Heart left ventricle (tissue), 13 donors: ENCODE results near the gene KCTD17.

ENCODE experiments used
- CTCF ChIP-seq, 12 donors: fragments of 200-600 bp; sonication (generic) in 4 of 12; IDR thresholded peaks; one replicate each; pipeline versions ENCODE4 v1.5.0 to v1.8.0; 2018 to 2022; ENCODE audit warnings: antibody characterized with exemption in 12 of 12, mild to moderate bottlenecking in 5 of 12
- POLR2A ChIP-seq, 2 donors: fragments of 450-650 bp; IDR thresholded peaks; one replicate each; pipeline ENCODE4 v1.6.1; 2017; ENCODE audit warnings: antibody characterized with exemption in 2 of 2, mild to moderate bottlenecking in 2 of 2, moderate library complexity in 2 of 2
- donor health status: ischemic (EF 13 %, LVEDD 7.1; RV severe dilation, severe dysfunction).
- donor health status: DM: no; HTN: yes; CAD: no.
- donor health status: DM: no; HTN: no; CAD: no.
- donor health status: ischemic (EF 25% LVEDD 6.9; RV normal size, moderate dysfunction).
- donor health status: ischemic (EF 25% LVEDD 5.7; RV mildly dilated, moderate dysfunction).
- donor health status: ischemic (EF 35%, LVEDD 5.7; RV mildly dilated, moderate dysfunction).
- donor health status: nonischemic (EF 11% LVEDD 7.7; RV severe dilation, severe dysfunction).
- donor health status: DM: yes; HTN: yes; CAD: no.
- donor health status: PGD.
- donor health status: ischemic (EF 29% LVEDD 5.4; RV normal size, mild dysfunction).
- donor health status: nonischemic (EF 23%, LVEDD 6.1; RV moderate dilation, normal function).

DNA sequence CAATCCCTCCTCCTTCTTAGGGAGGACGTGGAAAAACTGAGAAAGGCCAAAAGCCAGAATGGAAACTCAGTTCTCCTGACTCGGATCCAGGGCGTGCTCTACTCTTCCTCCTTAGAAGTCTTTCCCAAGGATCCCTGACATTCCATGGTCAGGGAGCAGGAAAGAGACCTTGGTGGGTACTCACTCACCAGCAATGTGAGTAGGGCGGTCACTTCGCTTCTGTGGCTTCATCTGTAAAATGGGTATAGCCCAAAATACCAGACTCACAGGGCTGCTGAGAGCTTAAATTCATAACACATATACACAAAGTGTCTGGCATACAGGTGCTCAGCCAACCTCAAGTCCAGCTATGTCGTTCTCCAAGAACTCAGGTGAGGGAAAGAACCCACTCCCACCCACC, 629 bp upstream of the KCTD17 start:
- no peak for TF ChIP-seq CTCF (IDR thresholded peaks at IDR 0.05)
- TF ChIP-seq POLR2A (IDR thresholded peaks at IDR 0.05), result no peak
